HepG2 (cell line): ENCODE measurements around the gene CEBPE. TPM values are rescaled to one million over a fixed set of nuclear protein-coding genes. Genes with fewer than 3 reads are reported as not detected.

Experiments used
- polyA plus RNA-seq, 8 experiments: library from polyadenylated mRNA; depleted of rRNA in 3 of 8; stranded (reverse) in 7 of 8; unstranded in 1 of 8; fragments of >200 nt; fragmentation: Illumina TruSeq in 4 of 8; extraction: Trizol in 4 of 8; gene quantifications; 2 replicates each; pipeline versions ENCODE4 v1.2.1 to v1.2.3, GENCODE V29; 2011 to 2016; ENCODE audit warnings: low read depth in 4 of 8, missing spikeins in 1 of 8, mixed read lengths in 1 of 8; ENCODE audit not compliant: insufficient read depth in 1 of 8
- small RNA-seq, 3 experiments: library from RNA; depleted of rRNA; stranded (forward); fragments of <200 nt; gene quantifications; one replicate each; pipeline ENCODE3, GENCODE V24; 2012; ENCODE audit warnings: low read depth in 2 of 3, low replicate concordance in 1 of 3; ENCODE audit not compliant: insufficient read length in 3 of 3, insufficient read depth in 2 of 3
- total RNA-seq, 5 experiments: library from RNA; depleted of rRNA; stranded (reverse); fragments of >200 nt; fragmentation: Illumina TruSeq; extraction: Trizol; gene quantifications; 2 replicates each; pipeline ENCODE4 v1.2.3, GENCODE V29; 2016; ENCODE audit warnings: low read depth in 1 of 5

Gene CEBPE
- total and polyA plus RNA-seq, 2 of the 13 experiments (the other 11 are each of a cell fraction or from before 2014, with no cell fraction given), result 0.09 to 0.11 TPM

Small RNA genes within 50 kb of the gene (small RNA-seq; reads per million reads assigned to genes)
- gene RNU6-1138P, result 0 reads per million in 3 experiments

Other genes with a start within 250 kb of the CEBPE start
- gene LRP10, start 247.5 kb downstream of the CEBPE start, total RNA-seq (2016; rRNA removed; fragmentation: Illumina TruSeq; extraction: Trizol), result 8.6 and 16.9 TPM in 2 replicates
- gene LRP10, start 247.5 kb downstream of the CEBPE start, polyA plus RNA-seq (2011; rRNA removed), result 45.2 and 80.6 TPM in 2 replicates
- not detected in 2 replicates for gene REM2, start 236.0 kb downstream of the CEBPE start, total RNA-seq (2016; rRNA removed; fragmentation: Illumina TruSeq; extraction: Trizol)
- 0.20 and 0.31 TPM in 2 replicates for gene REM2, start 236.0 kb downstream of the CEBPE start, polyA plus RNA-seq (2011; rRNA removed)
- gene RBM23, start 200.1 kb downstream of the CEBPE start, total RNA-seq (2016; rRNA removed; fragmentation: Illumina TruSeq; extraction: Trizol), result 0.52 and 1.5 TPM in 2 replicates
- gene RBM23, start 200.1 kb downstream of the CEBPE start, polyA plus RNA-seq (2011; rRNA removed), result 2.1 and 2.9 TPM in 2 replicates
- 210 and 289 TPM in 2 replicates for gene PRMT5, start 189.9 kb downstream of the CEBPE start, total RNA-seq (2016; rRNA removed; fragmentation: Illumina TruSeq; extraction: Trizol)
- 329 and 354 TPM in 2 replicates for gene PRMT5, start 189.9 kb downstream of the CEBPE start, polyA plus RNA-seq (2011; rRNA removed)
- gene HAUS4, start 162.2 kb downstream of the CEBPE start, total RNA-seq (2016; rRNA removed; fragmentation: Illumina TruSeq; extraction: Trizol), result 130 and 141 TPM in 2 replicates
- gene HAUS4, start 162.2 kb downstream of the CEBPE start, polyA plus RNA-seq (2011; rRNA removed), result 64.7 and 74.4 TPM in 2 replicates
- gene AJUBA, start 136.7 kb downstream of the CEBPE start, total RNA-seq (2016; rRNA removed; fragmentation: Illumina TruSeq; extraction: Trizol), result 109 and 157 TPM in 2 replicates
- 241 and 315 TPM in 2 replicates for gene AJUBA, start 136.7 kb downstream of the CEBPE start, polyA plus RNA-seq (2011; rRNA removed)
- gene C14orf93, start 109.1 kb downstream of the CEBPE start, total RNA-seq (2016; rRNA removed; fragmentation: Illumina TruSeq; extraction: Trizol), result 10.8 and 11.4 TPM in 2 replicates
- gene C14orf93, start 109.1 kb downstream of the CEBPE start, polyA plus RNA-seq (2011; rRNA removed), result 19.8 and 22.5 TPM in 2 replicates
- 871 and 1,316 TPM in 2 replicates for gene PSMB5, start 84.4 kb downstream of the CEBPE start, total RNA-seq (2016; rRNA removed; fragmentation: Illumina TruSeq; extraction: Trizol)
- 566 and 705 TPM in 2 replicates for gene PSMB5, start 84.4 kb downstream of the CEBPE start, polyA plus RNA-seq (2011; rRNA removed)
- not detected in 2 replicates for gene PSMB11, start 77.0 kb downstream of the CEBPE start, total RNA-seq (2016; rRNA removed; fragmentation: Illumina TruSeq; extraction: Trizol)
- not detected in 2 replicates for gene PSMB11, start 77.0 kb downstream of the CEBPE start, polyA plus RNA-seq (2011; rRNA removed)
- 0.41 and 0.69 TPM in 2 replicates for gene CDH24, start 61.7 kb downstream of the CEBPE start, total RNA-seq (2016; rRNA removed; fragmentation: Illumina TruSeq; extraction: Trizol)
- 0.99 and 1.2 TPM in 2 replicates for gene CDH24, start 61.7 kb downstream of the CEBPE start, polyA plus RNA-seq (2011; rRNA removed)
- gene ACIN1, start 24.1 kb downstream of the CEBPE start, total RNA-seq (2016; rRNA removed; fragmentation: Illumina TruSeq; extraction: Trizol), result 102 and 165 TPM in 2 replicates
- 183 and 222 TPM in 2 replicates for gene ACIN1, start 24.1 kb downstream of the CEBPE start, polyA plus RNA-seq (2011; rRNA removed)
- 206 and 299 TPM in 2 replicates for gene C14orf119, start 23.8 kb downstream of the CEBPE start, total RNA-seq (2016; rRNA removed; fragmentation: Illumina TruSeq; extraction: Trizol)
- gene C14orf119, start 23.8 kb downstream of the CEBPE start, polyA plus RNA-seq (2011; rRNA removed), result 104 and 117 TPM in 2 replicates
- gene CIROP, start 14.3 kb downstream of the CEBPE start, total RNA-seq (2016; rRNA removed; fragmentation: Illumina TruSeq; extraction: Trizol), result not detected in 2 replicates
- gene CIROP, start 14.3 kb downstream of the CEBPE start, polyA plus RNA-seq (2011; rRNA removed), result 0.07 and 0.14 TPM in 2 replicates
- gene SLC7A8, start 64.4 kb upstream of the CEBPE start, total RNA-seq (2016; rRNA removed; fragmentation: Illumina TruSeq; extraction: Trizol), result not detected in 2 replicates
- gene SLC7A8, start 64.4 kb upstream of the CEBPE start, polyA plus RNA-seq (2011; rRNA removed), result 0.03 and 0.25 TPM in 2 replicates
- gene RNF212B, start 118.7 kb upstream of the CEBPE start, total RNA-seq (2016; rRNA removed; fragmentation: Illumina TruSeq; extraction: Trizol), result not detected in 2 replicates
- 0.05 TPM in 1 of 2 replicates, not detected in the other for gene RNF212B, start 118.7 kb upstream of the CEBPE start, polyA plus RNA-seq (2011; rRNA removed)
- gene HOMEZ, start 166.9 kb upstream of the CEBPE start, total RNA-seq (2016; rRNA removed; fragmentation: Illumina TruSeq; extraction: Trizol), result 13.6 and 14.5 TPM in 2 replicates
- gene HOMEZ, start 166.9 kb upstream of the CEBPE start, polyA plus RNA-seq (2011; rRNA removed), result 31.8 and 35.0 TPM in 2 replicates
- 8.3 and 16.5 TPM in 2 replicates for gene PPP1R3E, start 183.6 kb upstream of the CEBPE start, total RNA-seq (2016; rRNA removed; fragmentation: Illumina TruSeq; extraction: Trizol)
- gene PPP1R3E, start 183.6 kb upstream of the CEBPE start, polyA plus RNA-seq (2011; rRNA removed), result 22.5 and 26.5 TPM in 2 replicates
- gene BCL2L2, start 187.6 kb upstream of the CEBPE start, total RNA-seq (2016; rRNA removed; fragmentation: Illumina TruSeq; extraction: Trizol), result 26.6 and 28.1 TPM in 2 replicates
- 49.8 and 58.5 TPM in 2 replicates for gene BCL2L2, start 187.6 kb upstream of the CEBPE start, polyA plus RNA-seq (2011; rRNA removed)
- gene PABPN1, start 202.2 kb upstream of the CEBPE start, total RNA-seq (2016; rRNA removed; fragmentation: Illumina TruSeq; extraction: Trizol), result 173 and 233 TPM in 2 replicates
- gene PABPN1, start 202.2 kb upstream of the CEBPE start, polyA plus RNA-seq (2011; rRNA removed), result 524 and 560 TPM in 2 replicates
- 0.48 and 0.95 TPM in 2 replicates for gene SLC22A17, start 233.6 kb upstream of the CEBPE start, total RNA-seq (2016; rRNA removed; fragmentation: Illumina TruSeq; extraction: Trizol)
- gene SLC22A17, start 233.6 kb upstream of the CEBPE start, polyA plus RNA-seq (2011; rRNA removed), result 1.1 and 1.8 TPM in 2 replicates
- not detected in 2 replicates for gene EFS, start 245.9 kb upstream of the CEBPE start, total RNA-seq (2016; rRNA removed; fragmentation: Illumina TruSeq; extraction: Trizol)
- gene EFS, start 245.9 kb upstream of the CEBPE start, polyA plus RNA-seq (2011; rRNA removed), result not detected in 2 replicates